ENCODE results near the gene PHGDH. TPM values are rescaled to one million over a fixed set of nuclear protein-coding genes. Genes with fewer than 3 reads are reported as not detected.

Gene PHGDH
- total RNA-seq, 4 donors from 2014 or later, result 5.5 to 12.7 (median 7.2) TPM

GRCh38 chr1:119747451-119747850, 35.7 kb downstream of the PHGDH start:
- TF ChIP-seq CTCF (IDR thresholded peaks at IDR 0.05; ENCODE audit: low read depth), result no peak

- no peak for TF ChIP-seq CTCF (IDR thresholded peaks at IDR 0.05; ENCODE audit: low read depth)
Observed at GRCh38 chr1:119748040-119748439, 36.3 kb downstream of the PHGDH start.

GRCh38 chr1:119752592-119752991, 40.9 kb downstream of the PHGDH start:
- no peak for TF ChIP-seq CTCF (IDR thresholded peaks at IDR 0.05; ENCODE audit: low read depth)

- TF ChIP-seq CTCF (IDR thresholded peaks at IDR 0.05; ENCODE audit: low read depth), result no peak
Observed at GRCh38 chr1:119758584-119758983, 46.9 kb downstream of the PHGDH start.

GRCh38 chr1:119762409-119762808, 50.7 kb downstream of the PHGDH start:
- no peak for TF ChIP-seq CTCF (IDR thresholded peaks at IDR 0.05; ENCODE audit: low read depth)

- TF ChIP-seq CTCF (IDR thresholded peaks at IDR 0.05; ENCODE audit: low read depth), result no peak
Observed at GRCh38 chr1:119762953-119763352, 51.2 kb downstream of the PHGDH start.

- no peak for TF ChIP-seq CTCF (IDR thresholded peaks at IDR 0.05; ENCODE audit: low read depth)
Observed at GRCh38 chr1:119764220-119764619, 52.5 kb downstream of the PHGDH start.

Measured in subcutaneous adipose tissue (tissue), 4 donors.